IPS-20b (cell line): ENCODE data around the gene TMEM271.

Experiments used
- H3K27ac ChIP-seq: one replicate; pipeline ENCODE4 v1.5.1; 2013; ENCODE audit warnings: low read length
- H3K27me3 ChIP-seq: 2 replicates; pipeline ENCODE4 v1.6.1; 2013; ENCODE audit warnings: mild to moderate bottlenecking, low read length, inconsistent platforms; ENCODE audit not compliant: insufficient read depth
- H3K36me3 ChIP-seq: 2 replicates; pipeline ENCODE4 v1.6.1; 2013; ENCODE audit warnings: low read depth, mild to moderate bottlenecking, inconsistent platforms, low read length, moderate library complexity; ENCODE audit not compliant: insufficient read depth
- H3K4me1 ChIP-seq: 2 replicates; pipeline ENCODE4 v1.6.1; 2013; ENCODE audit warnings: mild to moderate bottlenecking, control low read depth, inconsistent platforms, low read length, moderate library complexity; ENCODE audit not compliant: insufficient read depth
- H3K4me3 ChIP-seq: 2 replicates; pipeline ENCODE4 v1.5.1; 2013; ENCODE audit warnings: mild to moderate bottlenecking, low read length, inconsistent platforms
- H3K9ac ChIP-seq: 2 replicates; pipeline ENCODE4 v1.6.1; 2013; ENCODE audit warnings: low read depth, mild to moderate bottlenecking, inconsistent platforms, low read length, moderate library complexity
- H3K9me3 ChIP-seq: 2 replicates; pipeline ENCODE4 v1.6.1; 2013; ENCODE audit warnings: mild to moderate bottlenecking, low read depth, low read length, inconsistent platforms; ENCODE audit not compliant: insufficient read depth

Gene TMEM271

GRCh38 chr4:576245-576821, at the start of gene TMEM271:
Gene TMEM271, minus strand, starts transcription at chr4:576295. Its CDS starts 233 bp downstream, at chr4:576062.
- Histone ChIP-seq H3K27ac (no peak within 1 kb of the TSS), H3K4me1 (peaks cover 4% of the 10 kb centered on the region), H3K36me3 (no peaks in the 10 kb centered on the region), H3K9me3 (peaks cover 4% of the 10 kb centered on the region; the same call in 1 of the 2 replicates), H3K4me3 (peak within 1 kb of the TSS; percentile 61; the same call in 1 of the 2 replicates), H3K27me3 (peaks cover 95% of the 10 kb centered on the region), H3K9ac (no peak within 1 kb of the TSS)

- H3K27me3 ChIP-seq: no peaks in the 10 kb centered on the region
- H3K4me3 ChIP-seq: no peak overlapping the region
Measured at GRCh38 chr4:625631-626161, 49.6 kb upstream of the TMEM271 start.

GRCh38 chr4:624705-625590, 48.9 kb upstream of the TMEM271 start, which contains the start of gene PDE6B:
Gene PDE6B, plus strand, starts transcription at chr4:625573. Its CDS starts 54 bp downstream, at chr4:625627.
- Histone ChIP-seq H3K36me3 (no peaks in the 10 kb centered on the region), H3K9ac (no peak within 1 kb of the TSS), H3K9me3 (no peaks in the 10 kb centered on the region), H3K4me3 (no peak within 1 kb of the TSS), H3K27ac (no peak within 1 kb of the TSS), H3K27me3 (no peaks in the 10 kb centered on the region), H3K4me1 (peaks cover 4% of the 10 kb centered on the region; the same call in 1 of the 2 replicates)

More at GRCh38 chr4:625631-626161, 49.6 kb upstream of the TMEM271 start:
- Histone ChIP-seq H3K4me1 (peaks cover 4% of the 10 kb centered on the region; the same call in 1 of the 2 replicates), H3K36me3 (no peaks in the 10 kb centered on the region), H3K9me3 (no peaks in the 10 kb centered on the region), H3K9ac (no peak overlapping the region), H3K27ac (no peak overlapping the region)

- Histone ChIP-seq H3K4me1 (peaks cover 4% of the 10 kb centered on the region; the same call in 1 of the 2 replicates), H3K4me3 (no peak overlapping the region), H3K9ac (no peak overlapping the region), H3K27ac (no peak overlapping the region), H3K9me3 (no peaks in the 10 kb centered on the region), H3K36me3 (no peaks in the 10 kb centered on the region), H3K27me3 (no peaks in the 10 kb centered on the region)
Measured at GRCh38 chr4:623914-624566, 47.9 kb upstream of the TMEM271 start.

GRCh38 chr4:622996-623913, 47.2 kb upstream of the TMEM271 start:
- Histone ChIP-seq H3K4me1 (peaks cover 4% of the 10 kb centered on the region; the same call in 1 of the 2 replicates), H3K36me3 (no peaks in the 10 kb centered on the region), H3K9me3 (no peaks in the 10 kb centered on the region), H3K9ac (no peak overlapping the region), H3K27ac (no peak overlapping the region), H3K4me3 (no peak overlapping the region), H3K27me3 (no peaks in the 10 kb centered on the region)

- no peaks in the 10 kb centered on the region for H3K36me3 ChIP-seq
- H3K27me3 ChIP-seq: no peaks in the 10 kb centered on the region
- H3K9me3 ChIP-seq: no peaks in the 10 kb centered on the region
- no peak overlapping the region for H3K4me3 ChIP-seq
- H3K4me1 ChIP-seq: peaks cover 4% of the 10 kb centered on the region; the same call in 1 of the 2 replicates
- H3K27ac ChIP-seq: no peak overlapping the region
- no peak overlapping the region for H3K9ac ChIP-seq
Measured at GRCh38 chr4:622071-622995, 46.2 kb upstream of the TMEM271 start.

- H3K27ac ChIP-seq: no peak overlapping the region
- H3K36me3 ChIP-seq: no peaks in the 10 kb centered on the region
- no peaks in the 10 kb centered on the region for H3K9me3 ChIP-seq
- H3K9ac ChIP-seq: no peak overlapping the region
- H3K4me1 ChIP-seq: peaks cover 4% of the 10 kb centered on the region; the same call in 1 of the 2 replicates
- H3K4me3 ChIP-seq: no peak overlapping the region
- H3K27me3 ChIP-seq: no peaks in the 10 kb centered on the region
Measured at GRCh38 chr4:621296-622070, 45.4 kb upstream of the TMEM271 start.

GRCh38 chr4:620851-621261, 44.8 kb upstream of the TMEM271 start:
- Histone ChIP-seq H3K27me3 (no peaks in the 10 kb centered on the region; the same call in 1 of the 2 replicates), H3K4me1 (peaks cover 4% of the 10 kb centered on the region; the same call in 1 of the 2 replicates), H3K27ac (no peak overlapping the region), H3K36me3 (no peaks in the 10 kb centered on the region), H3K9ac (no peak overlapping the region), H3K4me3 (no peak overlapping the region), H3K9me3 (no peaks in the 10 kb centered on the region)

GRCh38 chr4:620201-620600, 44.1 kb upstream of the TMEM271 start:
- H3K36me3 ChIP-seq: no peaks in the 10 kb centered on the region
- no peak overlapping the region for H3K4me3 ChIP-seq
- no peaks in the 10 kb centered on the region for H3K9me3 ChIP-seq
- H3K27ac ChIP-seq: no peak overlapping the region
- peaks cover 4% of the 10 kb centered on the region; the same call in 1 of the 2 replicates for H3K4me1 ChIP-seq
- H3K27me3 ChIP-seq: no peaks in the 10 kb centered on the region; the same call in 1 of the 2 replicates
- H3K9ac ChIP-seq: no peak overlapping the region
